HepG2 (cell line): ENCODE measurements around the gene ALKBH4. TPM values are rescaled to one million over a fixed set of nuclear protein-coding genes. Genes with fewer than 3 reads are reported as not detected.

Experiments used
- AHDC1 ChIP-seq: sonication (generic); formaldehyde crosslinking; IDR thresholded peaks from 2 replicates; pipeline ENCODE4 v1.5.1; 2020; ENCODE audit warnings: mild to moderate bottlenecking, missing genetic modification reagents, borderline replicate concordance
- HNF1A ChIP-seq, 2 experiments: sonication (generic) in 1 of 2; formaldehyde crosslinking in 1 of 2; IDR thresholded peaks; 2 replicates each; pipeline versions ENCODE4 v1.4.0 to v1.6.1; 2016 to 2020; ENCODE audit warnings: borderline replicate concordance in 1 of 2, low read depth in 1 of 2, mild to moderate bottlenecking in 1 of 2, missing genetic modification reagents in 1 of 2
- IKZF5 ChIP-seq: IDR thresholded peaks from 2 replicates; pipeline ENCODE4 v1.6.1; 2018; ENCODE audit warnings: missing genetic modification reagents, mild to moderate bottlenecking, missing compliant biosample characterization
- KDM2A ChIP-seq: sonication (generic); formaldehyde crosslinking; IDR thresholded peaks from 2 replicates; pipeline ENCODE4 v1.4.0; 2020; ENCODE audit warnings: low read depth, missing genetic modification reagents, borderline replicate concordance
- PTBP1 ChIP-seq: fragments of 200-400 bp; formaldehyde crosslinking; IDR thresholded peaks from 2 replicates; pipeline ENCODE4 v1.6.1; 2018; ENCODE audit warnings: low read length, low read depth; ENCODE audit not compliant: poor library complexity, severe bottlenecking
- ZNF556 ChIP-seq: sonication (generic); formaldehyde crosslinking; IDR thresholded peaks from 2 replicates; pipeline ENCODE4 v1.4.0; 2020; ENCODE audit warnings: mild to moderate bottlenecking, missing genetic modification reagents, borderline replicate concordance
- polyA plus RNA-seq, 8 experiments: library from polyadenylated mRNA; depleted of rRNA in 3 of 8; stranded (reverse) in 7 of 8; unstranded in 1 of 8; fragments of >200 nt; fragmentation: Illumina TruSeq in 4 of 8; extraction: Trizol in 4 of 8; gene quantifications; 2 replicates each; pipeline versions ENCODE4 v1.2.1 to v1.2.3, GENCODE V29; 2011 to 2016; ENCODE audit warnings: low read depth in 4 of 8, missing spikeins in 1 of 8, mixed read lengths in 1 of 8; ENCODE audit not compliant: insufficient read depth in 1 of 8
- total RNA-seq, 5 experiments: library from RNA; depleted of rRNA; stranded (reverse); fragments of >200 nt; fragmentation: Illumina TruSeq; extraction: Trizol; gene quantifications; 2 replicates each; pipeline ENCODE4 v1.2.3, GENCODE V29; 2016; ENCODE audit warnings: low read depth in 1 of 5
- TF ChIP-seq, protein P1 (sequence below): sonication (generic); formaldehyde crosslinking; IDR thresholded peaks from 2 replicates; pipeline ENCODE4 v1.4.0; 2020; ENCODE audit warnings: missing genetic modification reagents, mild to moderate bottlenecking, borderline replicate concordance
- TF ChIP-seq, protein P2 (sequence below): sonication (generic); formaldehyde crosslinking; IDR thresholded peaks from 2 replicates; pipeline ENCODE4 v1.4.0; 2020; ENCODE audit warnings: missing genetic modification reagents

Gene ALKBH4
- total and polyA plus RNA-seq, 2 of the 13 experiments (the other 11 are each of a cell fraction or from before 2014, with no cell fraction given): 2.6 to 8.8 TPM

GRCh38 chr7:102464577-102465280 is at the start of gene ALKBH4, which contains the start of gene LRWD1 (continued):
- TF ChIP-seq AHDC1 (CRISPR knock-in tag) (no peak), IKZF5 (CRISPR knock-in tag) (peak; percentile 38), KDM2A (peak; percentile 86), ZNF556 (peak; percentile 47; the same call in 1 of the 2 replicates), PTBP1 (no peak), HNF1A (IDR thresholded peaks at IDR 0.05; ENCODE audit: low read depth) (no peak), HNF1A (CRISPR knock-in tag; IDR thresholded peaks at IDR 0.05; ENCODE audit: borderline replicate concordance) (no peak)
- TF ChIP-seq, protein P1, sequence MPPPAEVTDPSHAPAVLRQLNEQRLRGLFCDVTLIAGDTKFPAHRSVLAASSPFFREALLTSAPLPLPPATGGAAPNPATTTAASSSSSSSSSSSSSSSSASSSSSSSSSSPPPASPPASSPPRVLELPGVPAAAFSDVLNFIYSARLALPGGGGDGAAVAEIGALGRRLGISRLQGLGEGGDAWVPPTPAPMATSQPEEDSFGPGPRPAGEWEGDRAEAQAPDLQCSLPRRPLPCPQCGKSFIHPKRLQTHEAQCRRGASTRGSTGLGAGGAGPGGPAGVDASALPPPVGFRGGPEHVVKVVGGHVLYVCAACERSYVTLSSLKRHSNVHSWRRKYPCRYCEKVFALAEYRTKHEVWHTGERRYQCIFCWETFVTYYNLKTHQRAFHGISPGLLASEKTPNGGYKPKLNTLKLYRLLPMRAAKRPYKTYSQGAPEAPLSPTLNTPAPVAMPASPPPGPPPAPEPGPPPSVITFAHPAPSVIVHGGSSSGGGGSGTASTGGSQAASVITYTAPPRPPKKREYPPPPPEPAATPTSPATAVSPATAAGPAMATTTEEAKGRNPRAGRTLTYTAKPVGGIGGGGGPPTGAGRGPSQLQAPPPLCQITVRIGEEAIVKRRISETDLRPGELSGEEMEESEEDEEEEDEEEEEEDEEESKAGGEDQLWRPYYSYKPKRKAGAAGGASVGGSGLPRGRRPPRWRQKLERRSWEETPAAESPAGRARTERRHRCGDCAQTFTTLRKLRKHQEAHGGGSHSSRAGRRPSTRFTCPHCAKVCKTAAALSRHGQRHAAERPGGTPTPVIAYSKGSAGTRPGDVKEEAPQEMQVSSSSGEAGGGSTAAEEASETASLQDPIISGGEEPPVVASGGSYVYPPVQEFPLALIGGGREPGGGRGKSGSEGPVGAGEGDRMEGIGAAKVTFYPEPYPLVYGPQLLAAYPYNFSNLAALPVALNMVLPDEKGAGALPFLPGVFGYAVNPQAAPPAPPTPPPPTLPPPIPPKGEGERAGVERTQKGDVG: no peak
- TF ChIP-seq, protein P2, sequence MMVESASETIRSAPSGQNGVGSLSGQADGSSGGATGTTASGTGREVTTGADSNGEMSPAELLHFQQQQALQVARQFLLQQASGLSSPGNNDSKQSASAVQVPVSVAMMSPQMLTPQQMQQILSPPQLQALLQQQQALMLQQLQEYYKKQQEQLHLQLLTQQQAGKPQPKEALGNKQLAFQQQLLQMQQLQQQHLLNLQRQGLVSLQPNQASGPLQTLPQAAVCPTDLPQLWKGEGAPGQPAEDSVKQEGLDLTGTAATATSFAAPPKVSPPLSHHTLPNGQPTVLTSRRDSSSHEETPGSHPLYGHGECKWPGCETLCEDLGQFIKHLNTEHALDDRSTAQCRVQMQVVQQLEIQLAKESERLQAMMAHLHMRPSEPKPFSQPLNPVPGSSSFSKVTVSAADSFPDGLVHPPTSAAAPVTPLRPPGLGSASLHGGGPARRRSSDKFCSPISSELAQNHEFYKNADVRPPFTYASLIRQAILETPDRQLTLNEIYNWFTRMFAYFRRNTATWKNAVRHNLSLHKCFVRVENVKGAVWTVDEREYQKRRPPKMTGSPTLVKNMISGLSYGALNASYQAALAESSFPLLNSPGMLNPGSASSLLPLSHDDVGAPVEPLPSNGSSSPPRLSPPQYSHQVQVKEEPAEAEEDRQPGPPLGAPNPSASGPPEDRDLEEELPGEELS (CRISPR knock-in tag): no peak
